ENCODE data around the gene NOP14.
"Not testable (repeated sequence)": the region's sequence is repeated elsewhere in the genome, so short reads cannot be mapped to it uniquely, and the experiment has no call there.

The NOP14 gene

GRCh38 chr4:2942532-2943363, 20.5 kb downstream of the NOP14 start:
- DNase-seq (ENCODE audit: low read depth in 2 of 2): no peak

GRCh38 chr4:2942037-2942531, 21.1 kb downstream of the NOP14 start:
- DNase-seq (ENCODE audit: low read depth in 2 of 2): no peak

- no peak for DNase-seq (ENCODE audit: low read depth in 2 of 2)
Observed at GRCh38 chr4:2941138-2942036, 21.8 kb downstream of the NOP14 start.

GRCh38 chr4:2940267-2941137, 22.7 kb downstream of the NOP14 start:
- DNase-seq (ENCODE audit: low read depth in 2 of 2): no peak

GRCh38 chr4:2939383-2940243, 23.6 kb downstream of the NOP14 start:
- DNase-seq (ENCODE audit: low read depth in 2 of 2): no peak

- no peak for DNase-seq (ENCODE audit: low read depth in 2 of 2)
Observed at GRCh38 chr4:2938906-2939305, 24.3 kb downstream of the NOP14 start.

GRCh38 chr4:2938411-2938810, 24.8 kb downstream of the NOP14 start:
- not testable (repeated sequence) for DNase-seq (ENCODE audit: low read depth in 2 of 2)

- no peak for DNase-seq (ENCODE audit: low read depth in 2 of 2)
Observed at GRCh38 chr4:2937986-2938385, 25.2 kb downstream of the NOP14 start.

GRCh38 chr4:2937146-2937857, 25.9 kb downstream of the NOP14 start:
- DNase-seq (ENCODE audit: low read depth in 2 of 2): no peak

GRCh38 chr4:2936773-2937145, 26.4 kb downstream of the NOP14 start:
- no peak for DNase-seq (ENCODE audit: low read depth in 2 of 2)

- DNase-seq (ENCODE audit: low read depth in 2 of 2): no peak
Observed at GRCh38 chr4:2935762-2936743, 27.2 kb downstream of the NOP14 start.

GRCh38 chr4:2934813-2935761, 28.1 kb downstream of the NOP14 start:
- peak; percentile 67 to 68 for DNase-seq (ENCODE audit: low read depth in 2 of 2)

GRCh38 chr4:2934077-2934812, 29.0 kb downstream of the NOP14 start:
- no peak for DNase-seq (ENCODE audit: low read depth in 2 of 2)

GRCh38 chr4:2933566-2934076, 29.6 kb downstream of the NOP14 start:
- no peak for DNase-seq (ENCODE audit: low read depth in 2 of 2)

- DNase-seq (ENCODE audit: low read depth in 2 of 2): no peak
Observed at GRCh38 chr4:2932951-2933565, 30.1 kb downstream of the NOP14 start.

GRCh38 chr4:2932321-2932950, 30.8 kb downstream of the NOP14 start:
- DNase-seq (ENCODE audit: low read depth in 2 of 2): no peak

All from fibroblast of skin of left quadriceps (primary cell).